ENCODE results near the gene MICU1. TPM values are rescaled to one million over a fixed set of nuclear protein-coding genes. Genes with fewer than 3 reads are reported as not detected.

The MICU1 gene
- total RNA-seq, 2 experiments from 2014 or later: 9.4 to 12.1 TPM

DNA sequence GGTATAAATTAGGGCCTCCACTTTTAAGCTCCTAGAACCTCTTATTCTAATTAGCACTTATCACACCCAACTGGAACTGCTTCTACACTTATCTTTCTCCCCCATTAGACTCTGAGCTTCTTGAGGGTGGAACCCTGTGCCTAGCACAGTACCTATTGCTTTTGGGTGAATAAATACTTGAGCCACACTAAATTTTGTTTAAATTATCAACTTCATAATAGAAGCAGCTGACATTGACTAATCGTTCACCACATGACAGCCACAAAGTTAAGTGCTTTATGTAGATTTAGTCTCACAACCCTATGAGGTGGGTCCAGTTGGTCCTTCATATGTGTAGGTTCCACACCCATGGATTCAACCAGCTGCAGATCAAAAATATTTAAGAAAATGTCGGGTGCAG, 235.1 kb downstream of the MICU1 start:
- CTCF ChIA-PET: no interaction called here
- TF ChIP-seq CTCF (IDR thresholded peaks at IDR 0.05): no peak
- H3K9me3 Mint-ChIP-seq: no peaks in the 10 kb centered on the region
- Histone ChIP-seq H3K27ac (ENCODE audit: low read depth in 1 of 2, low read length in 2 of 2) (no peak overlapping the region), H3K27me3 (ENCODE audit: control insufficient read depth in 1 of 2, insufficient read depth in 2 of 2, low read length in 2 of 2) (no peaks in the 10 kb centered on the region), H3K4me3 (ENCODE audit: low read length) (no peak overlapping the region), H3K9me3 (ENCODE audit: control insufficient read depth in 1 of 2, insufficient read depth in 1 of 2, low read length in 2 of 2) (no peaks in the 10 kb centered on the region), H3K36me3 (ENCODE audit: insufficient read depth, low read length) (no peaks in the 10 kb centered on the region), H3K4me1 (ENCODE audit: insufficient read depth, low read length) (no peaks in the 10 kb centered on the region)
- intact Hi-C loops (cut with DNase I, micrococcal nuclease): no loop called here
- no peaks in the 10 kb centered on the region for H3K27me3 Mint-ChIP-seq
- H3K27ac Mint-ChIP-seq: no peak overlapping the region
- no peak for ATAC-seq (ENCODE audit: poor library complexity)
- POLR2A ChIA-PET: no interaction called here
- no peak overlapping the region for H3K4me3 Mint-ChIP-seq
- H3K36me3 Mint-ChIP-seq (ENCODE audit: low read depth): peaks cover 19% of the 10 kb centered on the region
- no peak for DNase-seq
- no peaks in the 10 kb centered on the region for H3K4me1 Mint-ChIP-seq (ENCODE audit: low read depth)

GRCh38 chr10:72389716-72390115, 236.2 kb downstream of the MICU1 start:
- no peak for TF ChIP-seq CTCF (IDR thresholded peaks at IDR 0.05)
- ATAC-seq (ENCODE audit: poor library complexity) (no peak), DNase-seq (no peak)
- Mint-ChIP-seq H3K27me3 (no peaks in the 10 kb centered on the region), H3K9me3 (no peaks in the 10 kb centered on the region), H3K4me1 (ENCODE audit: low read depth) (no peaks in the 10 kb centered on the region), H3K4me3 (no peak overlapping the region), H3K27ac (no peak overlapping the region), H3K36me3 (ENCODE audit: low read depth) (peaks cover 19% of the 10 kb centered on the region)
- H3K36me3 ChIP-seq (ENCODE audit: insufficient read depth, low read length): no peaks in the 10 kb centered on the region
- no peaks in the 10 kb centered on the region for H3K4me1 ChIP-seq (ENCODE audit: insufficient read depth, low read length)
- no peaks in the 10 kb centered on the region for H3K9me3 ChIP-seq (ENCODE audit: control insufficient read depth in 1 of 2, insufficient read depth in 1 of 2, low read length in 2 of 2)
- ChIA-PET POLR2A (no interaction called here), CTCF (no interaction called here)
- H3K4me3 ChIP-seq (ENCODE audit: low read length): no peak overlapping the region
- H3K27me3 ChIP-seq (ENCODE audit: control insufficient read depth in 1 of 2, insufficient read depth in 2 of 2, low read length in 2 of 2): no peaks in the 10 kb centered on the region
- intact Hi-C loops (cut with DNase I, micrococcal nuclease): no loop called here
- H3K27ac ChIP-seq (ENCODE audit: low read depth in 1 of 2, low read length in 2 of 2): no peak overlapping the region

- Histone ChIP-seq H3K4me1 (ENCODE audit: insufficient read depth, low read length) (no peaks in the 10 kb centered on the region), H3K4me3 (ENCODE audit: low read length) (no peak overlapping the region), H3K9me3 (ENCODE audit: control insufficient read depth in 1 of 2, insufficient read depth in 1 of 2, low read length in 2 of 2) (no peaks in the 10 kb centered on the region), H3K27me3 (ENCODE audit: control insufficient read depth in 1 of 2, insufficient read depth in 2 of 2, low read length in 2 of 2) (no peaks in the 10 kb centered on the region), H3K27ac (ENCODE audit: low read depth in 1 of 2, low read length in 2 of 2) (no peak overlapping the region), H3K36me3 (ENCODE audit: insufficient read depth, low read length) (no peaks in the 10 kb centered on the region)
- H3K4me1 Mint-ChIP-seq (ENCODE audit: low read depth): no peaks in the 10 kb centered on the region
- no peaks in the 10 kb centered on the region for H3K27me3 Mint-ChIP-seq
- no peak for TF ChIP-seq CTCF (IDR thresholded peaks at IDR 0.05)
- DNase-seq (no peak), ATAC-seq (ENCODE audit: poor library complexity) (no peak)
- intact Hi-C loops (cut with DNase I, micrococcal nuclease): no loop called here
- no peaks in the 10 kb centered on the region for H3K9me3 Mint-ChIP-seq
- H3K27ac Mint-ChIP-seq: no peak overlapping the region
- H3K36me3 Mint-ChIP-seq (ENCODE audit: low read depth): peaks cover 15% of the 10 kb centered on the region
- CTCF ChIA-PET: no interaction called here
- H3K4me3 Mint-ChIP-seq: no peak overlapping the region
- POLR2A ChIA-PET: no interaction called here
Observed at GRCh38 chr10:72389014-72389413, 236.9 kb downstream of the MICU1 start.
